Measurements from ENCODE around the gene TMEM214.
A peak's percentile ranks its signal among the peaks of the same experiment; 100 is the strongest.

Gene TMEM214

DNA sequence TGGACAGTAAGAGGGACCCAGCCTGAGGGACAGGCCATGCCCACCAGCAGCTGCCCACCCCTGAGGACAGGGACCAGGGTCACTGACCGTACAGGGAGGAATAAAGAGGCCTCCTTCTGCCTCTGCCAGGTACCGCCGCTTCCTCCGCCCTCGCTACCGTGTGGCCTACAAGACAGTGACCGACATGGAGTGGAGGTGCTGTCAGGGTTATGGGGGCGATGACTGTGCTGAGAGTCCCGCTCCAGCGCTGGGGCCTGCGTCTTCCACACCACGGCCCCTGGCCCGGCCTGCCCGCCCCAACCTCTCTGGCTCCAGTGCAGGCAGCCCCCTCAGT is 47.8 kb downstream of the TMEM214 start:
- Histone ChIP-seq H3K4me1 (ENCODE audit: insufficient read depth, poor library complexity, severe bottlenecking) (peaks cover 4% of the 10 kb centered on the region), H3K27ac (ENCODE audit: poor library complexity, severe bottlenecking) (no peak overlapping the region), H3K27me3 (ENCODE audit: insufficient read depth, poor library complexity, severe bottlenecking) (no peaks in the 10 kb centered on the region), H3K36me3 (ENCODE audit: low read depth) (no peaks in the 10 kb centered on the region), H3K9me3 (ENCODE audit: severe bottlenecking) (no peaks in the 10 kb centered on the region), H3K4me3 (ENCODE audit: severe bottlenecking) (no peak overlapping the region)
- ATAC-seq (ENCODE audit: low read depth) (no peak), DNase-seq (ENCODE audit: low spot score) (no peak)
- TF ChIP-seq, protein P1, sequence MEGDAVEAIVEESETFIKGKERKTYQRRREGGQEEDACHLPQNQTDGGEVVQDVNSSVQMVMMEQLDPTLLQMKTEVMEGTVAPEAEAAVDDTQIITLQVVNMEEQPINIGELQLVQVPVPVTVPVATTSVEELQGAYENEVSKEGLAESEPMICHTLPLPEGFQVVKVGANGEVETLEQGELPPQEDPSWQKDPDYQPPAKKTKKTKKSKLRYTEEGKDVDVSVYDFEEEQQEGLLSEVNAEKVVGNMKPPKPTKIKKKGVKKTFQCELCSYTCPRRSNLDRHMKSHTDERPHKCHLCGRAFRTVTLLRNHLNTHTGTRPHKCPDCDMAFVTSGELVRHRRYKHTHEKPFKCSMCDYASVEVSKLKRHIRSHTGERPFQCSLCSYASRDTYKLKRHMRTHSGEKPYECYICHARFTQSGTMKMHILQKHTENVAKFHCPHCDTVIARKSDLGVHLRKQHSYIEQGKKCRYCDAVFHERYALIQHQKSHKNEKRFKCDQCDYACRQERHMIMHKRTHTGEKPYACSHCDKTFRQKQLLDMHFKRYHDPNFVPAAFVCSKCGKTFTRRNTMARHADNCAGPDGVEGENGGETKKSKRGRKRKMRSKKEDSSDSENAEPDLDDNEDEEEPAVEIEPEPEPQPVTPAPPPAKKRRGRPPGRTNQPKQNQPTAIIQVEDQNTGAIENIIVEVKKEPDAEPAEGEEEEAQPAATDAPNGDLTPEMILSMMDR (IDR thresholded peaks at IDR 0.05; ENCODE audit: poor library complexity, severe bottlenecking) = no peak

GRCh38 chr2:27081984-27082772 is 49.4 kb downstream of the TMEM214 start:
- ATAC-seq (ENCODE audit: low read depth) = no peak
- Histone ChIP-seq H3K27me3 (ENCODE audit: insufficient read depth, poor library complexity, severe bottlenecking) (no peaks in the 10 kb centered on the region), H3K4me3 (ENCODE audit: severe bottlenecking) (no peak overlapping the region), H3K36me3 (ENCODE audit: low read depth) (no peaks in the 10 kb centered on the region), H3K27ac (ENCODE audit: poor library complexity, severe bottlenecking) (peak overlapping the region; percentile 41), H3K9me3 (ENCODE audit: severe bottlenecking) (no peaks in the 10 kb centered on the region), H3K4me1 (ENCODE audit: insufficient read depth, poor library complexity, severe bottlenecking) (peaks cover 4% of the 10 kb centered on the region)
- TF ChIP-seq, protein P1 (IDR thresholded peaks at IDR 0.05; ENCODE audit: poor library complexity, severe bottlenecking) = no peak
- no peak for DNase-seq (ENCODE audit: low spot score)

DNA sequence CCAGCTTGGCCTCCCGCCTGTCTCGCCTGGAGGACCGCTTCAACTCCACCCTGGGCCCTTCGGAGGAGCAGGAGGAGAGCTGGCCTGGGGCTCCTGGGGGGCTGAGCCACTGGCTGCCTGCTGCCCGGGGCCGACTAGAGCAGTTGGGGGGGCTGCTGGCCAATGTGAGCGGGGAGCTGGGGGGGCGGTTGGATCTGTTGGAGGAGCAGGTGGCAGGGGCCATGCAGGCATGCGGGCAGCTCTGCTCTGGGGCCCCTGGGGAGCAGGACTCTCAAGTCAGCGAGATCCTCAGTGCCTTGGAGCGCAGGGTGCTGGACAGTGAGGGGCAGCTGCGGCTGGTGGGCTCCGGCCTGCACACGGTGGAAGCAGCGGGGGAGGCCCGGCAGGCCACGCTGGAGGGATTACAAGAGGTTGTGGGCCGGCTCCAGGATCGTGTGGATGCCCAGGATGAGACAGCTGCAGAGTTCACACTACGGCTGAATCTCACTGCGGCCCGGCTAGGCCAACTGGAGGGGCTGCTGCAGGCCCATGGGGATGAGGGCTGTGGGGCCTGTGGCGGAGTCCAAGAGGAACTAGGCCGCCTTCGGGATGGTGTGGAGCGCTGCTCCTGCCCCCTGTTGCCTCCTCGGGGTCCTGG is 50.1 kb downstream of the TMEM214 start:
- TF ChIP-seq, protein P1 (IDR thresholded peaks at IDR 0.05; ENCODE audit: poor library complexity, severe bottlenecking) = no peak
- H3K27ac ChIP-seq (ENCODE audit: poor library complexity, severe bottlenecking) = no peak overlapping the region

DNA sequence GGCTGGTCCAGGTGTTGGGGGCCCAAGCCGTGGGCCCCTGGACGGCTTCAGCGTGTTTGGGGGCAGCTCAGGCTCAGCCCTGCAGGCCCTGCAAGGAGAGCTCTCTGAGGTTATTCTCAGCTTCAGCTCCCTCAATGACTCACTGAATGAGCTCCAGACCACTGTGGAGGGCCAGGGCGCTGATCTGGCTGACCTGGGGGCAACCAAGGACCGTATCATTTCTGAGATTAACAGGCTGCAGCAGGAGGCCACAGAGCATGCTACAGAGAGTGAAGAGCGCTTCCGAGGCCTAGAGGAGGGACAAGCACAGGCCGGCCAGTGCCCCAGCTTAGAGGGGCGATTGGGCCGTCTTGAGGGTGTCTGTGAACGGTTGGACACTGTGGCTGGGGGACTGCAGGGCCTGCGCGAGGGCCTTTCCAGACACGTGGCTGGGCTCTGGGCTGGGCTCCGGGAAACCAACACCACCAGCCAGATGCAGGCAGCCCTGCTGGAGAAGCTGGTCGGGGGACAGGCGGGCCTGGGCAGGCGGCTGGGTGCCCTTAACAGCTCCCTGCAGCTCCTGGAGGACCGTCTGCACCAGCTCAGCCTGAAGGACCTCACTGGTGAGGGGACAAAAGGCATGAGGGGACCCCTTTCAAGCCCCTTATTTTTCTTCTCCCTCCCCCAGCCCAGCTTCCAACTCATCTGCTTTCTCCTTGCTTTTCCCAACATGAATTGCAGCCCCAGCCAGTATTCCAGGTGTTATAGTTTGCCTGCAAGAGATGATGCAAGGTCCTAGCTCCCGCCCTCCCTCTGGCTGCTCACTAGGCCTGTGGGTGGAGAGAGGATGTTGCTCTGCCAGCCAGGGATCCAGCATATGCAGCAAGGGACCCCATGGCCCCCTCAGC is 50.9 kb downstream of the TMEM214 start:
- no peak for ATAC-seq (ENCODE audit: low read depth)
- TF ChIP-seq, protein P1 (IDR thresholded peaks at IDR 0.05; ENCODE audit: poor library complexity, severe bottlenecking) = no peak
- Histone ChIP-seq H3K4me1 (ENCODE audit: insufficient read depth, poor library complexity, severe bottlenecking) (peaks cover 4% of the 10 kb centered on the region), H3K9me3 (ENCODE audit: severe bottlenecking) (no peaks in the 10 kb centered on the region), H3K27me3 (ENCODE audit: insufficient read depth, poor library complexity, severe bottlenecking) (no peaks in the 10 kb centered on the region), H3K4me3 (ENCODE audit: severe bottlenecking) (no peak overlapping the region), H3K27ac (ENCODE audit: poor library complexity, severe bottlenecking) (no peak overlapping the region), H3K36me3 (ENCODE audit: low read depth) (no peaks in the 10 kb centered on the region)
- no peak for DNase-seq (ENCODE audit: low spot score)

More for the DNA sequence above, 50.1 kb downstream of the TMEM214 start:
- DNase-seq (ENCODE audit: low spot score) = no peak
- H3K36me3 ChIP-seq (ENCODE audit: low read depth) = no peaks in the 10 kb centered on the region
- no peak for ATAC-seq (ENCODE audit: low read depth)
- no peaks in the 10 kb centered on the region for H3K9me3 ChIP-seq (ENCODE audit: severe bottlenecking)
- H3K4me1 ChIP-seq (ENCODE audit: insufficient read depth, poor library complexity, severe bottlenecking) = peaks cover 4% of the 10 kb centered on the region
- no peak overlapping the region for H3K4me3 ChIP-seq (ENCODE audit: severe bottlenecking)
- no peaks in the 10 kb centered on the region for H3K27me3 ChIP-seq (ENCODE audit: insufficient read depth, poor library complexity, severe bottlenecking)
